HL-60/S4 treated with retinoic acid at 250 ng/mL for 4 days and 3 days (cell line): ENCODE results near the gene SFT2D3.

Experiments used
- in situ Hi-C: fragments of 300-500 bp; cut with MboI; formaldehyde crosslinking; loops from 2 replicates; pipeline ENCODE4 v1.7.0; 2022; ENCODE audit warnings: low sequenced_read_pairs

The SFT2D3 gene

DNA sequence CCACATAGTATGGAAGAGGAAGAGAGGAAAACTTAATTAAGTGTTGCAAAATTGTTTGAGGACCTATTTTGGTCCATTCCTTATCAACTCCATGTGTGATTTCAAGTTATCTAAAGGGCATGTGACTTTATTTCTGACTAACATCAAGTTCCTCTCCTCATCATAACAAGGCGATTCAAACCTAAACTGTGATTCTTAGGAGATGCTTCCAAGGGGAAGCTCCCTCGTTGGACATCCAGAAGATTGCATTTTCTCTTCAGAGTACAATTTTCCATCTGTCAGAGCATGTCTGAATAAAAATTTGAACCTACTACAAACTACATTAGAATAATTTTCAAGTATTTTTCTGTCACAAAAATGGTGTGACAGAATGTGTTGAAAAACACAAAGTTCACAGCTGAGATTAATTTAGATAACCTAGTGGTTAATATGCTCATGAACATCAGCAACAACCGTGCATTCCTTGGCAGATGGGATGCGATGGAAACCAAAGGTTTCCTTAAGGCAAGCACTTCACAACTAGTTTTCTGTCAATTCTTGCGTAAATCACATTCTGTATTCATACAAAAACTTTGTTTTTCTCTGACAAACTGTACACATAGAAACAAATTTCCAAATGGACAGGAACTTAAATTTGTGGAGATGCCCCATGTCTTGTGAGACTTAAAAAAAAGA, 4.2 kb downstream of the SFT2D3 start:
- in situ Hi-C loops: no loop called here

DNA sequence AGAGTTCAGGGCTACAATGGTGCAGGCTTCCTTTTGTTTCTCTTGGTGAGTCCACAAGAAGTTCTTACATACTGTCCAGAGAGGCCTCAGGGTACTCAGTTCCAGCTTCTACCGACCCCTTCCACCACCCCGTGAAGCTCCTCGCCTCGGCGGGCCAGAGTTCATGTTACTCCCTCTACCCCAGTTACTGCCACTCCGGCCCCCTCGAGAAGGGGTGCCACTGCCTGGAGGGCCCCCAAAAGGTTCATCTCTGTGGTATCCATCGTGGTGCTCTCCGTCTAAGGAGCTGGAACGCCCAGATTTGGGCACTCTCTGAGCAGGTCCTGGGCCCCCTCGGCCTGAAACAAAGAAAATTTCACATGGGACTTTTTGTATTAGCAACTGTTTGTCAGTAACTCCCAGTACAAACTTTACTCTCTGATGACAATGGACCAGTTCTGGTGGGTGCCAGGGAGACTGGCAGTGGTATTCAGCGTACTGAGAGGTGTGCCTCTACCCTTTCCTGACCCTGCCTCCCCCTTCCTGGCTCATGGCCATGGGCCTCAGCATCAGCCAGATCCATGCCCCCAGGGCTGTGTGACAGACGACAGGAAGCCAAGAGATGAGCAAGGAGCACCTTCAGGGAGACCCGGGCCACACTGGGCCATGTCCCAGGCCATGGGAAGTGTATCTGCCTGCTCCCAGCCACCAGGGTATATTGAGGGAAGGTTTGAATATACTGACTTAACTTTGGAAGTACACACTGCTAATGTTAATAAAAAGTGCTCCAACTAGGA, 5.1 kb downstream of the SFT2D3 start:
- in situ Hi-C loops: no loop called here

DNA sequence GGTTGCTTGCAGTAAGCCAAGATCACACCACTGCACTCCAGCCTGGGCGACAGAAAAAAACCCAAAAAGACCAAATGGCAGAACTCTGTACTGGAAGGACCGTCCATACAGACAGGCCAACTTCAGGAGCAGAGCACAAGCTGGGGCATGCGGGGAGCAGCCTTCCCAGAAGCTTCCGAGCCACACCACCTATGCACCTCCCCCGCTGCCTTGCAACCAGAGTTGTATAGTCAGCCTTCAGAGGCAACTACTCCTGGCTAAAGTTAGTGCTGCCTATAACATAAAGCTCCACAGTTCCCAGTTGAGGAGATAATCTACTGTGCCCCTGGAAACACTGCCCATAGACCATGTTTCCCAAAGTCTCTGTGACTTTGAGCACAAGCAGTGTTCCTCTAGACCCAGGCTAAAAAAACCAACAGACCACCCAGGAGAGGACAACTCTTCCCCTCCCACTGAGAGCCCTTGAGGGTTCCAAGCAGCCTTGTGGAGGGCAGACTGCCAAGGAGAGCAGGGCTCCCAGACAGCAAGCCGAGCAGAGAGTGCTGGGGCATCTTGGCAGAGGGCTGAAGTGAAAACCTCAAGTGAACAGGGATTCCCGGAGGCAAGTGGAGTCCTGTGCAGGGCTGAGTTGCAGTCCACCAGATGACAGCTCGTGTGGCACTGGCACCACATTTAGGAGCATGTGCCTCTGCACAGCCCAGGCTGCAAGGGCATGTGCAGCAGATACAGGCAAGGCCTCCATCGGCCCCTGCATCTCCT, 6.8 kb downstream of the SFT2D3 start:
- in situ Hi-C loops: no loop called here

DNA sequence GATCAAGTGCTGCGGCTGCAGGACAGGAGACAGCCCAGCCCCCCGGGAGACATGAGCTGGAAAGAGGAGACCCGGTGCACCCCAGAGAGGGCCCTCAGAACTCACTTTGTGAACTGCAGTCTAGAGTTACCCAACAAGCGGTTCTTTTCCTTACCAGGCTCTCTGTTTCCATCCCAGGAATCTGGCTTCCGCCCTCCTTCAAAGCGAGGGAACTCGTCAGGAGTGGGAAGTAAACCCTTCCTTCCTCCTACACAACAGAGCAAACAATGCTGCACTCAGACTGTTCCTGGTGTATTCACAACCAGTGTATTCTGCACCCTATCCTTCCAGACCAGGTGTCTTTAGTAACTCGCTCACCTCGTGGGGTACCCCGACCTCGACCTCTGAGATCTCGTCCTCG, 8.0 kb downstream of the SFT2D3 start:
- in situ Hi-C loops: no loop called here

DNA sequence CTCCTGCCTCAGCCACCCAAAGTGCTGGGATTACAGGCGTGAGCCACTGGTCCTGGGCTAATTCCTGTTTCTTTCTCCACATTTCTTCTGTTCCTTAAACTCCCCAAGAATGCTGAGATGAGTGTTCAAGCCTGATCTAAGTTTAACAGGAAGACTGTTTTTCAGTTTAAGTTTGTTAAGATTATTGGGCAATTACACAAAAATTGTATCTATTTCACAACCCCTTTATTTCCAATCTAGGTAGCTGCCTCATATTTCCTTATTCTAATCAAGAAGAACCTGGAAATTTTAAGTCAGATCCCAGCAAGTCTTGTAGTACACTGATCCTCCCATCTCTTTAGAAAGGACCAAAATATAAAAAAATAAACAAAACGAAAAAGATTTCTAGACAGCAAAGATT, 11.7 kb downstream of the SFT2D3 start:
- in situ Hi-C loops: no loop called here

DNA sequence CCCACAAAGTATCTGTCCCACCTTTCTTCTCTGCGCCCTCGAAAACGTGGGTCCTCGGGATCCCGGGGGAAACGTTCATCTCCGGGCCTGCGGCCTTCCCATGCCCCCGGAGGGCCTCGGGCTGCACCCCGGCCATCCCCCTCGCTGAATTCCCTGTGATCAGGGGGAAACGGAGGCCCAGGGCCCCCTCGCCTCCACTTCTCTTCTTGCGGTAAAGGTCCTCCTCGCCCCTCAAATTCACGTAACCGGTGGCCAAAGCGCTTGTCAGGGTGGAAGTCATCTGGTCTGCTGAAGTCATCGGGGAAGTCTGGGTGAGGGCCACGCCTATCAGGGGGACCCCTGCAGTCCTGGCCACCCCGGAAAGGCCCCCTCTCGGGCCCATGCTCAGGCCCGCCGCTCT, 12.3 kb downstream of the SFT2D3 start:
- in situ Hi-C loops: no loop called here

DNA sequence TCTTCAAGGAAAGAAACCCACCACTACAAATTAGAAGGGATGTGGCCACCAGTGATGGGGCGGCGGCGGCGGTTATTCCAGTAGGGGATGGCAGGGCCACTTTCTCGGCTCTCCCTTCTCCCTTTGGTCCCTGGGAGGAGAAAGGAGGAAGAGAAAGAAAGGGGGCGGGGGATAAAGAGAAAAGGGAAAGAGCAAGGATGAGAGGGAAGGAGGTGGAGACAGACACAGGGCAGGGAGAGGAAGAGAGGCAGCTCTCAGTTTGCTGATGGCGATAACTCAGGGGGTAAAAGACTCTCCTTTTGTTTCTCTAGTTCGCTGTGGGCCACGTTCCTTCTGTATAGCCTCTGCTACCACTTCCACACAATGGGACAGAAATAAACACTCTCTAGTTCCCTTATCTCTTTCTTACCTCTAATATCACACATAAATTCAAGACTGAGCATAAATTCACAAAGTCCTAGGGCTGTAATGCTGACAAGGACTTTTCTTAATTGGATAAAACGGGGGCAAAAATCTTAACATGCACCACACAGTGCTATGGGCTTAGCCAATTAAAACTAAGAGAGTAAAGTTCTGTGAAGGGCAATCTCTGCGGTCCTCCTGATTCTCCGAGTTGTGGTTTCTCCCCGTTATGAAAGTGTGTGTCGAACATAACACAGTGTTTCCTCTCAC, 14.6 kb downstream of the SFT2D3 start:
- in situ Hi-C loops: no loop called here

DNA sequence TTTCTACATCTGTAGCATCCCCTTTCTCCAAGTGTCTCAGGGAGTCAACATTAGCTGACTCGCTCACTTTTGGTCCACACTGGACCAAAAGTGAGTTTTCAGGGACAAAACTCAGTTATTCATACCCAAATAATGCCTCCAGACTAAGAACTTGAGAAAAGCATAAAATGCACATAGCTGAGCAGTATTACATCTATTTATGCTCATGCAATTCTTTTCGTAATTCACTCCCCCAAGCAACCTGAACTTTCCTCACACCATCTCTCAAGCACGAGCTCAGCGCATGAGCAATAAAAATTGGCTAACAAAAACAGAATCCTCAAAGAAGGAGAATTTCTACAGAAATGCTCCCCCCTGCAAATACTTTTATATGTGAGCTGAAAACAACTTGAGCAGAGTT, 17.0 kb downstream of the SFT2D3 start:
- in situ Hi-C loops: no loop called here

DNA sequence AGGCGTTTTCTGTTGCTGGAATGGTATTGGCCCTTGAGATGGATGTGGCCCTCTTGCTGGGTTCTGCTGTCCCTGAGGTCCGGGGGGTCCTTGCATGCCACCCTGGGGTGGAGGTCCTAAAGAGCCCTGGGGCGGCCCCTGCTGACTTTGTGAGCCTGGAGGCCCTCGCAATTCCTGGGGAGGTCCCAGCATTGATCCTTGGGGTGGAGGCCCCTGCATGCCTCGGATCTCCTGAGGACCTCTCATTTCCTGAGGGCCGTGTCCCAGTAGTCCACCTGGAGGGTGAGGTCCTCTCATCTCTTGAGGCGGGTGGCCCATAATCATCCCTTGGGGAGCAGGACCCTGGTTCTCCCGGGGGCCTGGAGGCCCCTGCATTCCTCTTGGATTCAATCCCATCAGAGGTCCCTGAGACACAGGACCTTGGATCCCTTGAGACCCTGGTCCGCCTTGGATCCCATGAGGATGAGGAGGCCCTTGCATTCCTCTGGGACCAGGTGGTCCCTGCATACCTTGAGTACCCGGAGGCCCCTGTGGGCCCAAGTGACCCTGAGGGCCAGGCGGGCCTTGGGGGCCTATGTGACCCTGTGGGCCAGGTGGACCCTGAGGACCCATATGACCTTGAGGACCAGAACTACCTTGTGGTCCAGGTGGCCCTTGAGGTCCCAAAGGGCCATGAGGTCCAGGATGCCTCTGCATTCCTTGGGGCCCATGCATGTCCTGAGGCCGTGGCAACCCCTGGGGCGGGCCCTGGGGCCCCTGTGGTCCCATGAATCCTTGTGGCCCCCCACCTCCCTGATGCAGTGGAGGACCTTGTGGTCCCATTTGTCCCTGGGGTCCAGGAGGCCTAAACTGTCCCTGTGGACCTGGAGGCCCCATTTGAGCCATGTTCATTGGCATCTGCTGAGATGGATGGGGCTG, 18.3 kb downstream of the SFT2D3 start:
- in situ Hi-C loops: no loop called here

DNA sequence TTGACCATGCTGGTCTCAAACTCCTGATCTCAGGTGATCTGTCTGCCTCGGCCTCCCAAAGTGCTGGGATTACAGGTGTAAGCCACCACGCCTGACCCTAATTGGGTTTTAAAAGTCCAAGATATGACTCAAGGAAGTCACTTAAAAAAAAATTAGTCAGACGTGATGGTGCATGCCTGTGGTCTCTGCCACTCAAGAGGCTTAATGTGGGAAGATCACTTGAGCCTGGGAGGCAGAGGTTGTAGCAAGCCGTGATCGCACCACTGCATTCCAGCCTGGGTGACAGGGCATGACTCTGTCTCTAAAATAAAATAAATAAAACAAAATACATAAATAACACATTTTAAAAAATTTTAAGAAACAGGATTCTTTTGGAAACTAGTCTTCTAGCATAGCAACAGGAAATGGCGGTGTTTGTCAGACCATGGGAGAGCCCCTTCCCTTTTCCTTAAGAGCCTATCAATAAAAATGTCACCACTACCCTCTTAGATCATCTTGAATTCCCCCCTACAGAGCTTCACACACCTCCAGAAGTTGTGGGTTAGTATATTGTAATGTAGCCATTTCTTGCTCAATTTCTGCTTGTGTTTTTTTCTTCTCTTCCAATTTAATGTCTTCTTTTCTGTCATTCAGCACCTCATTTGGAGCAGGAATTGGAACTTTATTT, 20.1 kb downstream of the SFT2D3 start:
- in situ Hi-C loops: no loop called here

DNA sequence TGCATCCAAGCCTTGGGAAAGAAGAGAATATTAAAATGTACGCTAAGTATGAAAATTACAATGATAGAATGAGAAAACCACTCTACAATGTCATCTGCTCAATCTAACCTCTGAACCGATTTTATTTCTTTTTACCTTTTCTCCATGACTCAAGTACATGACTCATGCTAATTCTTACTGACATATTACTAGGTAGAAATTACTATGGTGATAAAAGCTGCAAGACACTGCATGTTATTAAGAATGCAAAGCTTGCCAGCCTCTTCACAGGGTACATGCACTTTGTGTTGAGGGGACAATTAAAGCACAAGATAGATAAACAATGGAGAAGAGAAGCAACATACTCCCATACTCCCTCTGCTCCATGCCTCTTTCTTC, 20.7 kb downstream of the SFT2D3 start:
- in situ Hi-C loops: no loop called here

DNA sequence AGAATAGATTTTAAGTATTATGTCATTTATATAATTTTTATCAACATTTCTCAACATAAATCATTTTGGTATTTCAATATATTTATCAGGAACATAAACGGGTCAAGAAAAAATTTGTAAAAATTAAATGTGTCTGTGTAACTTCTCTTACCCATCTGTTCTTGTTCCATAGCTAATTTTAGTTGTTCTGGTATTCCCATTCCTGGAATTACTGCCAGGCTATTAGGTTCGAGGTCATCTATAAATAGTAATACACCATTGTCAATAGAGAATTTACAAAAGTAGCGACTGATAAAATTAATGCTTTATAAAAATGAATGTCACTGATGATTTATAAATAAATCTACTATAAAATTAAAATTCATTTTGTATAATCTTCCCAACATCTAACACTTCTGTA, 21.5 kb downstream of the SFT2D3 start:
- in situ Hi-C loops: no loop called here

DNA sequence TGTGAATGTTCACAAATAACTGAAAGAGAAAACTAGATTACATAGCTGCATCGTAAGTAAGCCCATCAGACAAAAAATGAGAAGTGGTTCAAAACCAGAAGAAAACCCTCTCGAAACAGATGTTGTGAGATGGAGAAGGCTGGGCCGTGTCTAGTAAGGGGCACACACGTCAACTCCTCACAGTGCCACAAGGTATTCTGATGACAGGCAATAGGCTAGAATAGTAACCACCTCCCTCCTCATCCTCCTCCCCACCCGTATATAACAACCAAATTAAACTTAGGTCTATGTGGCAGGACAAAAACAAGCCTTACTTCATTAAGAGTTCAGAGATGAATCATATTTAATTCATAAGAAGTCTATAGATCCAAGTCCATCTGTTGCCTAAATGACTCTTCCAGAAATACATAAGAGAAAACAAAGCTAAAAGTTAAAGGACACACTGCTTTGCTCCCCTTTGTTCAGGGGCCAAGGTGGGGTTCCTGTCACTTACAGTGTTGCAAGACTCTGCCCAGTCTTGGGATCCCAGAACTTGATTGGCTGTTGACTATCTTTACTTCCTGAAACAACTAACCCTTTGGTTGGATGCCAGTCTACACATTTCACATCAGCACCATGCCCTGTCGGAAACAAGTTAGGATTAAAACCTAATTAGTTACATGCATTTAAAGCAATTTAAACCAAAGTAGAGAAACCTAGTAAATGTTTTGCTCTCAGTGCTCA, 25.0 kb downstream of the SFT2D3 start:
- in situ Hi-C loops: no loop called here

DNA sequence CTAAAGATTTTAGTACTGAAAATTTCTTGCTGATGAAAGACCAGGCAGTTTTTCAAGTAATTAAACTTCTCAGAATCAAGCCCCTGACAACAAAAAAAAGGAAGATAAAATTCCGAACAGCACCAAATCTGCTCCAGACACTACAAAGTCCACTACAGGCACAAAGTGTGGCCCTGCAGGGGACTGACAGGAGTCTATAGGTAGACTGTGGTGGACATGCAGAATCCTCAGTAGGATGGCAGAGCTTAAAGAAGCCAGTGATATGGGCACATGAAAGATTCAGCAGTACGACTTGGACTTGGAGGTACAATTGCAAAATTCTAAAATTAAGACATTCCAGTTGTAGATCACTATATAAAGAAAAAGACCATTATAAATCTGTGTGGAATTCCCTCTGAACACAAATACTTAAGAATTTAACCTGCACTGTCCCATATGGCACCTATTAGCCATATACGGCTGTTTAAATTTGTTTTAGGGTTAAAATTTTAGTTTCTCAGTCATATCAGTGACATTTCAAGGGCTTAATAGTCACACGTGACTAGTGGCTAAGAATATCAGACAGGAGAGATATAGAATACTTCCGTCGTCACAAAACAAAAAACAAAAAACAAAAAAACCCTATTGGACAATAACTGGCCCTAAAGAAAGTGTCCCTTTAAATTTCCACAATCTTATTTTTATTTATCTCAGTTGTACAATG, 32.0 kb downstream of the SFT2D3 start:
- in situ Hi-C loops: no loop called here

DNA sequence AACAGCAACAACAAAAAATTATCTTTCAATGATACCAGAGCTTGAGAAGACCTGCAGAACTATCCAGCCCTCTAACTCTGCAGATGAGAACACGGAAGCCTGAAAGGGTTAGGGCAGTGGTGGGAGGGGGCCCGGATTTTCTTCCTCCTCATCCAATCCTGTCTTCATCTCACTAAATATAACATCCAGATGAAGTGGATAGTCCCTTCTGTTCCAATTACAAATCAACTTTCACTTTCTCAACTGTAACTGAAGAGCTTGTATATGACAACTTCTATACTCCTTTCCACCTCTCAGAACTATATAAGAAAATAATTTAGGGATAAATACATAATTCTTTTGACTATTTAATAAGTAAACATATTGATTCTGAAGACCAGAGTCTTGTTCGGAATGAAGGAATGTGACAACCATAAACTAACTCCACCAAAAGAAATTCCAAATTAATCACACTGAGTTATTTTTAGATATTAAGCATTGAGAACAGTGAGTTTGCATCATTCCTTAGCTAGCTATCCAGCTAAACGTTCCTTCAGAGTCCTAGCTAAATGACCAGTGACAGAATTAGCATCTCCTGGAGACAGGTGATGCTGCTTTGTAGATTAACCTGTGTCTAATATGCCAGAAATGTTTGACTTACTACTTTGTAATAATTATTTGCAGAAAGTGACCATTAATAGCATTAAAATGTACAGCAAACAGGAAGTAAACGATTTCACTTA, 32.7 kb downstream of the SFT2D3 start:
- in situ Hi-C loops: no loop called here

DNA sequence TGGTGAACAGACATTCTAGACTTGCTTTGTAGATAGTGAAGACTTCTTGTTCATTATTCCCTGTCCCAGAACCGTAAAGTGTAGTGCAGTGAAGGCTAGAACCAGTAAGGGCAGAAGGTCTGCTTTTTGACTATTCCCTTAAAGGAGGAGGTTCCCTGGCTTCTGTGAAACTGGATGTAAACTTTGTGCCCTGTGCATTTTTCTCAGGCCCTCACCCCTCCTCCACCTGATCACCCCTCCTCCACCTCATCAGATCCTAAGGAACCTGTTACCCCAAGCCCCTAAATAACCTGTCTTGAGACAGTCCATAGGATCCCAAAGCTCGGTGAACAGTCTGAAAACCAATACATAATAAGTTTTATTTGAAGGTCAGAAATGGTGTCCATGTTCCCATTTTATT, 33.7 kb downstream of the SFT2D3 start:
- in situ Hi-C loops: no loop called here

DNA sequence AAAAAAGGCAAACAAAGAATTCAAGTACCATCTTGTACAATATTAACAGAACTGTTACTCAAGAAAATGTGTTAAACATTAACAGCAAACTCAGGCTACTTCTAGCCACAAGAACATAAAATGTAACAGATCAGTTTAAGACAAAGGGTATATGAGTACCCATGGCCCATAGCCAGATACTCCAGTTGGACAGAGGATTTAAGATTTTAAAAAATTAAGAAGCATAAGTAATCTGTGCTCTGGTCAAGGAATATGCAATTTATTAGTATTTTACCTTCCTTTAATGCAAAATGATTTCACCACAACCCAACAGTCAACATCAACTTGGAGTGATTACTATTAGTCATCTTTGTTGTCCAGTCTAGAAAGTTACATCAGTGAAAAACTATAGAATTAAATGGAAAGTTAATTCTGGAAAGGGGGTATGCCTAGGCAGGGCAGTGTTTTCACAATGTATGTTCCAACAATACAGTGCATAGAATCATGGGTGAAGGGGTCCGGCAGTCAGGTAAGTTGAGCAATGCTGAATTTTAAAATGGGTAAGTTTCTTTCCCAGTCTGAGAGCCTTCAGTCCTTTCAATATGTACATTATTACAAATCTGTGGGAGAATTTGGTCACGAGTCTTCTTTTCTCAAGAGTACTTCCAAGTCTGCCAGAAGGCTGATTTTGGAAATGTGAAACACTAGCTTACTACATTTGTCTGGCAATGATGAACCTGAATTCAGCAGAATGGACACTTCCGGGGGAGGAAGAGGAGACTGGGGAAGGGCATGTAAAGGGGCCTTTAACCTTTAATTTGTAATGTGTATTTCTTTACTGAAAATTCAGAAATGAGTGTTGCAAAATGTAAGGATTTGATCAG, 34.5 kb downstream of the SFT2D3 start:
- in situ Hi-C loops: no loop called here
